ENCODE data around the gene ZSWIM1. TPM values are rescaled to one million over a fixed set of nuclear protein-coding genes. Genes with fewer than 3 reads are reported as not detected.
A peak's percentile ranks its signal among the peaks of the same experiment; 100 is the strongest.

ZSWIM1 gene
- total and polyA plus RNA-seq, 2 of the 13 experiments (the other 11 are each of a cell fraction or from before 2014, with no cell fraction given), result 9.5 to 11.7 TPM

- TF ChIP-seq PHB2 (IDR thresholded peaks at IDR 0.05; ENCODE audit: partially characterized antibody) (no peak), SALL2 (CRISPR knock-in tag; IDR thresholded peaks at IDR 0.05) (peak; percentile 90), TBX3 (IDR thresholded peaks at IDR 0.05; ENCODE audit: borderline replicate concordance) (peak; percentile 43; the same call in 1 of the 2 replicates), U2AF2 (IDR thresholded peaks at IDR 0.05; ENCODE audit: low read depth, low read length) (no peak), MYNN (CRISPR knock-in tag; IDR thresholded peaks at IDR 0.05; ENCODE audit: low read depth) (peak; percentile 85; the same call in 1 of the 2 replicates), ZNF780A (CRISPR knock-in tag; IDR thresholded peaks at IDR 0.05) (no peak), BCLAF1 (IDR thresholded peaks at IDR 0.05) (no peak), TFAP4 (IDR thresholded peaks at IDR 0.05; ENCODE audit: borderline replicate concordance, low read depth) (no peak), MAFK (conservative IDR thresholded peaks at IDR 0.05 in 1 of 2, IDR thresholded peaks at IDR 0.05 in 1 of 2; ENCODE audit: low read length in 2 of 2) (no peak), MLX (CRISPR knock-in tag; IDR thresholded peaks at IDR 0.05) (peak; percentile 65), ZNF75D (CRISPR knock-in tag; IDR thresholded peaks at IDR 0.05; ENCODE audit: borderline replicate concordance) (no peak), ATF7-NPFF (CRISPR knock-in tag; IDR thresholded peaks at IDR 0.05; ENCODE audit: low read depth) (no peak; the same call in 1 of the 2 replicates), ZNF792 (CRISPR knock-in tag; IDR thresholded peaks at IDR 0.05) (no peak; the same call in 1 of the 2 replicates), ZNF782 (CRISPR knock-in tag; IDR thresholded peaks at IDR 0.05; ENCODE audit: borderline replicate concordance) (no peak), ZNF414 (CRISPR knock-in tag; IDR thresholded peaks at IDR 0.05) (no peak; the same call in 1 of the 2 replicates), ZNF605 (CRISPR knock-in tag; IDR thresholded peaks at IDR 0.05) (peak; percentile 86; the same call in 1 of the 2 replicates), ZBTB2 (CRISPR knock-in tag; IDR thresholded peaks at IDR 0.05; ENCODE audit: low read depth) (no peak), ZBTB43 (CRISPR knock-in tag; conservative IDR thresholded peaks at IDR 0.05) (no peak), ZNF235 (CRISPR knock-in tag; IDR thresholded peaks at IDR 0.05; ENCODE audit: borderline replicate concordance) (peak; percentile 82), ZFP36L1 (CRISPR knock-in tag; IDR thresholded peaks at IDR 0.05) (0 out of 2 replicates have a peak, but pooled peaks have one; percentile 41), TBL1XR1 (IDR thresholded peaks at IDR 0.05; ENCODE audit: borderline replicate concordance, low read length, partially characterized antibody) (no peak)
Measured at GRCh38 chr20:45857114-45857881, 23.7 kb upstream of the ZSWIM1 start, which contains the start of the genes ACOT8 and ZSWIM3 (continued).
